ENCODE results near the gene ADCY5. TPM values are rescaled to one million over a fixed set of nuclear protein-coding genes. Genes with fewer than 3 reads are reported as not detected.
A peak's percentile ranks its signal among the peaks of the same experiment; 100 is the strongest.

The ADCY5 gene
- total RNA-seq, 1 experiment from 2014 or later = 1.4 TPM

DNA sequence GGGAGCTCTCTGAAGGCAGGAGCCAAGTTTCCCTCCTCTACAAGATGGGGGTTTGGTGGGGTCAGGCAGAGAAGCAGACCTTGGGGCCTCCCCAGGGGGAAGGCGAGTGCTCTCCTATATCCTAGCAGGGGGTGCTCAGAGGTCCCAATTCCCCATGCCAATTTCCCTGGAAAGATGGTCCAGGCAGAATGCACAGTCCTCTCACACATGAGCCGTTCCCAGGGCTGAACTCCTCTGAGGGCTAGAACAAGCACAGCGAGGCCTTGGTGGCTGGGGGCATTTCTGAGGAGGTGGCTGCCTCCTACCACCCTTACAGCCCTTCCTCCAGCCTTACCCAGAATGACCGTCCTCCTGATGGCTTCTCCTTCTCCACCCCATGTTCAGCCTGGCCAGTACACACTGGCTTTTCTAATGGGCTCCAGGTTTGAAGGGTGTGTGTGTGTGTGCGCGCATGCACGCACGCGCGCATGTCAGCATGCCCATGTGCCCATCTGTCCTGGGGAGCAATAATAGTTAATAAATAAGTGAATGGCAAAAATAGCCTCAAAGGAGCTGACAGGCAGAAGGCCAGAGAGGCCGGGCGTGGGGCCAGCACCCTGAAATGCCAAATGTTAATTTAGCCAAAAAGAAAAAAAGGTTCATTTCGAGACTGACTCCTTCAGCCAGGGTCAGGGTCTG, 24.4 kb downstream of the ADCY5 start:
- in situ Hi-C loops (cut with HindIII; ENCODE audit: low pct_unique_long_range_greater_than_20kb, low sequenced_read_pairs) = no loop called here
- H3K27ac ChIP-seq (ENCODE audit: low read length) = no peak overlapping the region
- DNase-seq (ENCODE audit: low read depth, low spot score) = no peak
- POLR2A ChIA-PET = no interaction called here
- intact Hi-C loops (cut with micrococcal nuclease; ENCODE audit: unreplicated experiment) = no loop called here
- peaks cover 2% of the 10 kb centered on the region for H3K27me3 ChIP-seq (ENCODE audit: control insufficient read depth, insufficient read depth, low read length)
- ATAC-seq = no peak
- CTCF ChIA-PET = no interaction called here
- H3K4me1 ChIP-seq (ENCODE audit: control insufficient read depth, insufficient read depth, low read length) = no peaks in the 10 kb centered on the region
- no peaks in the 10 kb centered on the region for H3K9me3 ChIP-seq (ENCODE audit: control insufficient read depth, insufficient read depth, low read depth, low read length)
- TF ChIP-seq, protein P1, sequence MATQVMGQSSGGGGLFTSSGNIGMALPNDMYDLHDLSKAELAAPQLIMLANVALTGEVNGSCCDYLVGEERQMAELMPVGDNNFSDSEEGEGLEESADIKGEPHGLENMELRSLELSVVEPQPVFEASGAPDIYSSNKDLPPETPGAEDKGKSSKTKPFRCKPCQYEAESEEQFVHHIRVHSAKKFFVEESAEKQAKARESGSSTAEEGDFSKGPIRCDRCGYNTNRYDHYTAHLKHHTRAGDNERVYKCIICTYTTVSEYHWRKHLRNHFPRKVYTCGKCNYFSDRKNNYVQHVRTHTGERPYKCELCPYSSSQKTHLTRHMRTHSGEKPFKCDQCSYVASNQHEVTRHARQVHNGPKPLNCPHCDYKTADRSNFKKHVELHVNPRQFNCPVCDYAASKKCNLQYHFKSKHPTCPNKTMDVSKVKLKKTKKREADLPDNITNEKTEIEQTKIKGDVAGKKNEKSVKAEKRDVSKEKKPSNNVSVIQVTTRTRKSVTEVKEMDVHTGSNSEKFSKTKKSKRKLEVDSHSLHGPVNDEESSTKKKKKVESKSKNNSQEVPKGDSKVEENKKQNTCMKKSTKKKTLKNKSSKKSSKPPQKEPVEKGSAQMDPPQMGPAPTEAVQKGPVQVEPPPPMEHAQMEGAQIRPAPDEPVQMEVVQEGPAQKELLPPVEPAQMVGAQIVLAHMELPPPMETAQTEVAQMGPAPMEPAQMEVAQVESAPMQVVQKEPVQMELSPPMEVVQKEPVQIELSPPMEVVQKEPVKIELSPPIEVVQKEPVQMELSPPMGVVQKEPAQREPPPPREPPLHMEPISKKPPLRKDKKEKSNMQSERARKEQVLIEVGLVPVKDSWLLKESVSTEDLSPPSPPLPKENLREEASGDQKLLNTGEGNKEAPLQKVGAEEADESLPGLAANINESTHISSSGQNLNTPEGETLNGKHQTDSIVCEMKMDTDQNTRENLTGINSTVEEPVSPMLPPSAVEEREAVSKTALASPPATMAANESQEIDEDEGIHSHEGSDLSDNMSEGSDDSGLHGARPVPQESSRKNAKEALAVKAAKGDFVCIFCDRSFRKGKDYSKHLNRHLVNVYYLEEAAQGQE (IDR thresholded peaks at IDR 0.05; ENCODE audit: insufficient read depth in 1 of 2, low read depth in 2 of 2, low read length in 1 of 2) = no peak
- TF ChIP-seq POLR2AphosphoS5 (IDR thresholded peaks at IDR 0.05; ENCODE audit: low read depth, low read length) (no peak), SIN3A (IDR thresholded peaks at IDR 0.05; ENCODE audit: borderline replicate concordance, insufficient read depth, low read depth, low read length) (no peak), TCF7L2 (IDR thresholded peaks at IDR 0.05; ENCODE audit: low read depth, low read length) (no peak)
- TF ChIP-seq, protein P2, sequence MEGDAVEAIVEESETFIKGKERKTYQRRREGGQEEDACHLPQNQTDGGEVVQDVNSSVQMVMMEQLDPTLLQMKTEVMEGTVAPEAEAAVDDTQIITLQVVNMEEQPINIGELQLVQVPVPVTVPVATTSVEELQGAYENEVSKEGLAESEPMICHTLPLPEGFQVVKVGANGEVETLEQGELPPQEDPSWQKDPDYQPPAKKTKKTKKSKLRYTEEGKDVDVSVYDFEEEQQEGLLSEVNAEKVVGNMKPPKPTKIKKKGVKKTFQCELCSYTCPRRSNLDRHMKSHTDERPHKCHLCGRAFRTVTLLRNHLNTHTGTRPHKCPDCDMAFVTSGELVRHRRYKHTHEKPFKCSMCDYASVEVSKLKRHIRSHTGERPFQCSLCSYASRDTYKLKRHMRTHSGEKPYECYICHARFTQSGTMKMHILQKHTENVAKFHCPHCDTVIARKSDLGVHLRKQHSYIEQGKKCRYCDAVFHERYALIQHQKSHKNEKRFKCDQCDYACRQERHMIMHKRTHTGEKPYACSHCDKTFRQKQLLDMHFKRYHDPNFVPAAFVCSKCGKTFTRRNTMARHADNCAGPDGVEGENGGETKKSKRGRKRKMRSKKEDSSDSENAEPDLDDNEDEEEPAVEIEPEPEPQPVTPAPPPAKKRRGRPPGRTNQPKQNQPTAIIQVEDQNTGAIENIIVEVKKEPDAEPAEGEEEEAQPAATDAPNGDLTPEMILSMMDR (IDR thresholded peaks at IDR 0.05) = no peak
- no peaks in the 10 kb centered on the region; the same call in 1 of the 2 replicates for H3K36me3 ChIP-seq (ENCODE audit: control insufficient read depth, insufficient read depth, low read length)
- H3K4me3 ChIP-seq (ENCODE audit: low read depth in 2 of 2, low read length in 2 of 2) = no peak overlapping the region
- no TSS peak for BruUV-seq (replicated peaks)

DNA sequence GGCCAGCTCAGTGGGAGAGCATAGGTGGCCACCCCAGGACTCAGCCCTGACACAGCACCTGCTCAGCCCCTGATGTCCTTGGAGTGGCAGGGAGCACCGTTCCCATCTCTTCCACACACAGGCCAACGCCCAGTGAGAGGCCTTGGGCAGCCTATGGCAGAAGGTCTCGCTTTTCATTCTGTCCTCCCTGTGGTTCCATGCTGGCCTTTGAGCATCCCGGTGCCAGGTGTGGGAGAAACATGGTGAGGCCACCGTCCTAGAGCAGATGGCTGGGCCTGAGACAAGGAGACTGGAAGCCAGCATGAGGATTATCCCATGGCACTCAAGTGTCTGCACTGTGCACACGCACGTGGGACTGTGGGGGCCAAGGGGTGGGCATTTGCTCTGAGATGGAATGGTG, 25.1 kb downstream of the ADCY5 start:
- ChIA-PET CTCF (no interaction called here), POLR2A (no interaction called here)
- Histone ChIP-seq H3K27ac (ENCODE audit: low read length) (no peak overlapping the region), H3K4me1 (ENCODE audit: control insufficient read depth, insufficient read depth, low read length) (no peaks in the 10 kb centered on the region), H3K9me3 (ENCODE audit: control insufficient read depth, insufficient read depth, low read depth, low read length) (no peaks in the 10 kb centered on the region), H3K27me3 (ENCODE audit: control insufficient read depth, insufficient read depth, low read length) (peaks cover under 1% of the 10 kb centered on the region; the same call in 1 of the 2 replicates), H3K4me3 (ENCODE audit: low read depth in 2 of 2, low read length in 2 of 2) (no peak overlapping the region), H3K36me3 (ENCODE audit: control insufficient read depth, insufficient read depth, low read length) (no peaks in the 10 kb centered on the region; the same call in 1 of the 2 replicates)
- TF ChIP-seq, protein P2 (IDR thresholded peaks at IDR 0.05) = no peak
- no peak for TF ChIP-seq SIN3A (IDR thresholded peaks at IDR 0.05; ENCODE audit: borderline replicate concordance, insufficient read depth, low read depth, low read length)
- TF ChIP-seq, protein P1 (IDR thresholded peaks at IDR 0.05; ENCODE audit: insufficient read depth in 1 of 2, low read depth in 2 of 2, low read length in 1 of 2) = no peak
- TF ChIP-seq TCF7L2 (IDR thresholded peaks at IDR 0.05; ENCODE audit: low read depth, low read length) = no peak
- TF ChIP-seq POLR2AphosphoS5 (IDR thresholded peaks at IDR 0.05; ENCODE audit: low read depth, low read length) = no peak
- DNase-seq (ENCODE audit: low read depth, low spot score) (no peak), ATAC-seq (peak; percentile 22; the same call in 1 of the 2 replicates)
- in situ Hi-C loops (cut with HindIII; ENCODE audit: low pct_unique_long_range_greater_than_20kb, low sequenced_read_pairs) = no loop called here
- intact Hi-C loops (cut with micrococcal nuclease; ENCODE audit: unreplicated experiment) = no loop called here
- BruUV-seq (replicated peaks) = no TSS peak

All from Panc1 (cell line).